Measurements from ENCODE around the gene MAST4. TPM values are rescaled to one million over a fixed set of nuclear protein-coding genes. Genes with fewer than 3 reads are reported as not detected.

MAST4 gene
- polyA plus RNA-seq, 1 experiment = 4.0 TPM

DNA sequence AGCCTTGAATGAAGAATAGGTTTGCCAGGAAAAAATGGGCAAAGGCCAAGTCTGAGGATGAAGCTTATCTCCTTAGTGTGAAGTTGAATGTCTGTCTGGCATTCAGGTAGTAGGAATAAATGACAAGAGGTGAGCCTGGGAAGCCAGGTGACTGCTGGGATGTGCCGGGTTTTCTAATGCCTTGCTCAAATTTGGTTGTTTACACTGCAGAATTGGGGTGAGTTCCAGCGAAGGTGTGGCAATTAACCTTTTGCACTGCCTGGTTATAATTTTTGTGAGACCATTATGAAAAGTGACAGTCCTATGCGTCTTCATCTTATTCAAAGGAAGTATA lies 73.6 kb downstream of the MAST4 start:
- POLR2A ChIA-PET = no interaction called here
- Histone ChIP-seq H3K27me3 (ENCODE audit: control insufficient read depth, insufficient read depth, low read length) (no peaks in the 10 kb centered on the region), H3K36me3 (ENCODE audit: control insufficient read depth, insufficient read depth, low read length) (no peaks in the 10 kb centered on the region), H3K4me3 (ENCODE audit: low read depth, low read length) (no peak overlapping the region)
- DNase-seq (ENCODE audit: low read depth) = no peak
- CTCF ChIA-PET = no interaction called here
- TF ChIP-seq, protein P1, sequence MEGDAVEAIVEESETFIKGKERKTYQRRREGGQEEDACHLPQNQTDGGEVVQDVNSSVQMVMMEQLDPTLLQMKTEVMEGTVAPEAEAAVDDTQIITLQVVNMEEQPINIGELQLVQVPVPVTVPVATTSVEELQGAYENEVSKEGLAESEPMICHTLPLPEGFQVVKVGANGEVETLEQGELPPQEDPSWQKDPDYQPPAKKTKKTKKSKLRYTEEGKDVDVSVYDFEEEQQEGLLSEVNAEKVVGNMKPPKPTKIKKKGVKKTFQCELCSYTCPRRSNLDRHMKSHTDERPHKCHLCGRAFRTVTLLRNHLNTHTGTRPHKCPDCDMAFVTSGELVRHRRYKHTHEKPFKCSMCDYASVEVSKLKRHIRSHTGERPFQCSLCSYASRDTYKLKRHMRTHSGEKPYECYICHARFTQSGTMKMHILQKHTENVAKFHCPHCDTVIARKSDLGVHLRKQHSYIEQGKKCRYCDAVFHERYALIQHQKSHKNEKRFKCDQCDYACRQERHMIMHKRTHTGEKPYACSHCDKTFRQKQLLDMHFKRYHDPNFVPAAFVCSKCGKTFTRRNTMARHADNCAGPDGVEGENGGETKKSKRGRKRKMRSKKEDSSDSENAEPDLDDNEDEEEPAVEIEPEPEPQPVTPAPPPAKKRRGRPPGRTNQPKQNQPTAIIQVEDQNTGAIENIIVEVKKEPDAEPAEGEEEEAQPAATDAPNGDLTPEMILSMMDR (IDR thresholded peaks at IDR 0.05; ENCODE audit: insufficient read depth, low read depth, low read length) = no peak

DNA sequence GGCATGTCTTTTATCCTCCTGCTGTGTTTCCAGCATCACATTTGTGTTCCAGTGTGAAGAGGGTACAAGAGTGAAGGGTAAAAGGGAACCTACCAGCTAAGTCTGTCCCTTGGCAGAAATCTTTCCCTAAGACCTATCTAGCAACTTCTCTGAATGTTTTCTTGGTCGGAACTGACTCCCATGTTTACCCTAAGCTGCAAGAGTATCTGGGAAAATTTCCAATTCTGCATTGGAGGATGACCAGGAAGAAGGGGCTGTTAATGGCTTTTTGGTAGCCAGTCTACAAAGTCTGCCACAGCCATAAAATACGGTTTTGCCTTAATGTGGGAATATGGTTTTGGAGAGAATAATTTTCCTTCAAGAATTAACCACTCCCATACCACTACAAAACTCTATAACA lies 75.1 kb downstream of the MAST4 start:
- no peak for DNase-seq (ENCODE audit: low read depth)
- no peaks in the 10 kb centered on the region for H3K27me3 ChIP-seq (ENCODE audit: control insufficient read depth, insufficient read depth, low read length)
- no peaks in the 10 kb centered on the region for H3K36me3 ChIP-seq (ENCODE audit: control insufficient read depth, insufficient read depth, low read length)
- ChIA-PET POLR2A (no interaction called here), CTCF (no interaction called here)
- TF ChIP-seq, protein P1 (IDR thresholded peaks at IDR 0.05; ENCODE audit: insufficient read depth, low read depth, low read length) = no peak
- no peak overlapping the region for H3K4me3 ChIP-seq (ENCODE audit: low read depth, low read length)

DNA sequence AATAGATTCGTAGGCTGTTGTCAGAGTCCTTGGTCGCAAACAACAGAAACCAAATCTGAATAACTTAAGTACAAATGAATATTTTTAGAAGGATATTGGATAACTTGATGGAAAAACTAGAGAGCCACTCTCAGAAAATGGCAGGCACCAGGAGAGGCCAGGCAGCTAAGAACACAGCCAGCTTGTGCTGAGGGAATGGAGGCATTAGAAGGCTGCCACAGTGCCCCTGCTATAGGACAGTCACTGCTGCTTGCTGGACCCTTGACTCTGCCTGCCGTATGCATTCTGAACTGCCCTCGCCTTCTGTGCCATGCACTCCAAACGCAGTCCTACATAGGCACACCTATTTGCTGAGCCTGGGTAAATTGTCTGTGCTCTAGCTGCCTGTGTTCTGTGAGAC lies 78.6 kb downstream of the MAST4 start:
- no peaks in the 10 kb centered on the region for H3K27me3 ChIP-seq (ENCODE audit: control insufficient read depth, insufficient read depth, low read length)
- no peaks in the 10 kb centered on the region for H3K36me3 ChIP-seq (ENCODE audit: control insufficient read depth, insufficient read depth, low read length)
- POLR2A ChIA-PET = no interaction called here
- TF ChIP-seq, protein P1 (IDR thresholded peaks at IDR 0.05; ENCODE audit: insufficient read depth, low read depth, low read length) = no peak
- H3K4me3 ChIP-seq (ENCODE audit: low read depth, low read length) = no peak overlapping the region
- CTCF ChIA-PET = no interaction called here
- no peak for DNase-seq (ENCODE audit: low read depth)

DNA sequence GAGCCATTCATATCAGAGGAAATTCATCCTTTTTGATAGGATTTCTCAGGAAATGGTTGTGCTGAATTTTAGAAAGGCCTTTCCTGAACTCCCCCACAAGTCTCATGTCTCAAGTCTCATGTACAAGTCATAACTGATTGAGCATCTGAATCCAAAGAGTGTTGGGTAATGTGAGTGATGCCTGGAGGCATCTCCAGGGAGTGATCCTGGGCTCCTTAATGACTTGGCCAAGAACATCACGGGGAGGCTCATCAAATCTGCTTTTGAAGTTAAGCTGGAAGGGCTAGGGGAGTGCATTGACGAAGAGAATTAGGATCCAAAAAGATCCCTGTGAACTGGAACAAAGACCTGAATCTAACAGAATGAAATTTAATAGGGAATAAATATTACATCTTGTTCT lies 79.2 kb downstream of the MAST4 start:
- ChIA-PET POLR2A (no interaction called here), CTCF (no interaction called here)
- no peak for DNase-seq (ENCODE audit: low read depth)
- no peaks in the 10 kb centered on the region for H3K27me3 ChIP-seq (ENCODE audit: control insufficient read depth, insufficient read depth, low read length)
- no peaks in the 10 kb centered on the region for H3K36me3 ChIP-seq (ENCODE audit: control insufficient read depth, insufficient read depth, low read length)
- TF ChIP-seq, protein P1 (IDR thresholded peaks at IDR 0.05; ENCODE audit: insufficient read depth, low read depth, low read length) = no peak
- H3K4me3 ChIP-seq (ENCODE audit: low read depth, low read length) = no peak overlapping the region

DNA sequence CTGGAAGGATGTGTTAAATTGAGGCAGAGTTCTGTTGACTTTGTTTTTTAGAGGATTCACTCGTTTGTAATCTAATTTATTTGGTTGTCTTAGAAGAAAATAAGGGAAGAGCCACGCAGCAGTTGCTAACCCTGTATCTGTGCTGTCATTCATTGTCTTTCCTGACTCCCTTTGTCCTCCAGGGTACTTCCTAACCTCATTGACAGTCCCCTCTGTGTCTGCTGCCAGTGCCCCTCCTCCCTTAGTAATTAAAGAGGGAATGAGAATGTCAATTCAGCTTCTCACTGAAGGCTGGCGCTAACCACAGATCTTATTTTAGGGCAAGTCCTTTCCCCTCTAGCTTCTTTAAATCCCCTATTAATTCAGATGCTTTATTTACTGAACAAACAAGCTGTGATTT lies 84.0 kb downstream of the MAST4 start:
- CTCF ChIA-PET = no interaction called here
- TF ChIP-seq, protein P1 (IDR thresholded peaks at IDR 0.05; ENCODE audit: insufficient read depth, low read depth, low read length) = no peak
- no peak overlapping the region for H3K4me3 ChIP-seq (ENCODE audit: low read depth, low read length)
- no peaks in the 10 kb centered on the region for H3K27me3 ChIP-seq (ENCODE audit: control insufficient read depth, insufficient read depth, low read length)
- no peaks in the 10 kb centered on the region for H3K36me3 ChIP-seq (ENCODE audit: control insufficient read depth, insufficient read depth, low read length)
- no peak for DNase-seq (ENCODE audit: low read depth)
- POLR2A ChIA-PET = no interaction called here

Measured in BJ (cell line).